ENCODE data around the gene REXO1.

GRCh38 chr19:1864480-1865171 lies 16.3 kb upstream of the REXO1 start:
- peak in 2 of 4 donors; percentile 3 to 40 for TF ChIP-seq POLR2A (IDR thresholded peaks at IDR 0.05)
- TF ChIP-seq, protein P1, sequence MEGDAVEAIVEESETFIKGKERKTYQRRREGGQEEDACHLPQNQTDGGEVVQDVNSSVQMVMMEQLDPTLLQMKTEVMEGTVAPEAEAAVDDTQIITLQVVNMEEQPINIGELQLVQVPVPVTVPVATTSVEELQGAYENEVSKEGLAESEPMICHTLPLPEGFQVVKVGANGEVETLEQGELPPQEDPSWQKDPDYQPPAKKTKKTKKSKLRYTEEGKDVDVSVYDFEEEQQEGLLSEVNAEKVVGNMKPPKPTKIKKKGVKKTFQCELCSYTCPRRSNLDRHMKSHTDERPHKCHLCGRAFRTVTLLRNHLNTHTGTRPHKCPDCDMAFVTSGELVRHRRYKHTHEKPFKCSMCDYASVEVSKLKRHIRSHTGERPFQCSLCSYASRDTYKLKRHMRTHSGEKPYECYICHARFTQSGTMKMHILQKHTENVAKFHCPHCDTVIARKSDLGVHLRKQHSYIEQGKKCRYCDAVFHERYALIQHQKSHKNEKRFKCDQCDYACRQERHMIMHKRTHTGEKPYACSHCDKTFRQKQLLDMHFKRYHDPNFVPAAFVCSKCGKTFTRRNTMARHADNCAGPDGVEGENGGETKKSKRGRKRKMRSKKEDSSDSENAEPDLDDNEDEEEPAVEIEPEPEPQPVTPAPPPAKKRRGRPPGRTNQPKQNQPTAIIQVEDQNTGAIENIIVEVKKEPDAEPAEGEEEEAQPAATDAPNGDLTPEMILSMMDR (IDR thresholded peaks at IDR 0.05), result peak; percentile 78 to 94 (median 88)
